Spleen (tissue), 3 donors: Measurements from ENCODE around the gene CPT1B.

Experiments used
- POLR2A ChIP-seq, 3 donors: fragments of 450-650 bp; IDR thresholded peaks; one replicate each; pipeline ENCODE4 v1.5.1; 2017; ENCODE audit warnings: antibody characterized with exemption in 3 of 3, mild to moderate bottlenecking in 1 of 3
- POLR2AphosphoS5 ChIP-seq, 3 donors: sonication (generic); formaldehyde crosslinking; IDR thresholded peaks; one replicate each; pipeline ENCODE4 v1.5.1; 2017; ENCODE audit warnings: antibody characterized with exemption in 3 of 3

GRCh38 chr22:50569896-50570535 lies 8.2 kb downstream of the CPT1B start:
- TF ChIP-seq POLR2A (IDR thresholded peaks at IDR 0.05) (no peak), POLR2AphosphoS5 (IDR thresholded peaks at IDR 0.05) (no peak)
